GM20431 (cell line): Measurements from ENCODE around the gene PHF21A.

Experiments
- in situ Hi-C: fragments of 300-500 bp; cut with MseI, MboI; formaldehyde crosslinking; loops from one replicate; pipeline ENCODE4 v1.15.0; 2020; ENCODE audit warnings: low sequenced_read_pairs; ENCODE audit not compliant: unreplicated experiment

Gene PHF21A

GRCh38 chr11:46121301-46121723 is at the start of gene PHF21A:
Gene PHF21A (minus strand): TSS chr11:46121454. CDS start chr11:46084219, 37,235 bp downstream.
- in situ Hi-C loops: no loop called here

GRCh38 chr11:46170797-46171196 is 49.5 kb upstream of the PHF21A start:
- in situ Hi-C loops: no loop called here

- in situ Hi-C loops: no loop called here
These were observed 41.4 kb upstream of the PHF21A start for GRCh38 chr11:46162700-46163099.

- in situ Hi-C loops: no loop called here
These were observed 39.9 kb upstream of the PHF21A start for GRCh38 chr11:46161201-46161600.

- in situ Hi-C loops: no loop called here
These were observed 38.8 kb upstream of the PHF21A start for GRCh38 chr11:46160100-46160499.

GRCh38 chr11:46159680-46160079 is 38.4 kb upstream of the PHF21A start:
- in situ Hi-C loops: no loop called here

GRCh38 chr11:46149826-46150225 is 28.6 kb upstream of the PHF21A start:
- in situ Hi-C loops: no loop called here

GRCh38 chr11:46149342-46149741 is 28.1 kb upstream of the PHF21A start:
- in situ Hi-C loops: no loop called here

- in situ Hi-C loops: no loop called here
These were observed 23.5 kb upstream of the PHF21A start for GRCh38 chr11:46144741-46145140.

- in situ Hi-C loops: no loop called here
These were observed 22.0 kb upstream of the PHF21A start for GRCh38 chr11:46143049-46143806.

- in situ Hi-C loops: no loop called here
These were observed 21.3 kb upstream of the PHF21A start for GRCh38 chr11:46142561-46142960.

- in situ Hi-C loops: no loop called here
These were observed 20.3 kb upstream of the PHF21A start for GRCh38 chr11:46141597-46141996.

GRCh38 chr11:46134540-46134939 is 13.3 kb upstream of the PHF21A start:
- in situ Hi-C loops: no loop called here

- in situ Hi-C loops: no loop called here
These were observed 12.8 kb upstream of the PHF21A start for GRCh38 chr11:46134061-46134460.

- in situ Hi-C loops: no loop called here
These were observed 11.9 kb upstream of the PHF21A start for GRCh38 chr11:46133119-46133518.

- in situ Hi-C loops: no loop called here
These were observed 9.2 kb upstream of the PHF21A start for GRCh38 chr11:46130286-46130940.

- in situ Hi-C loops: no loop called here
These were observed 7.9 kb upstream of the PHF21A start for GRCh38 chr11:46129133-46129532.

- in situ Hi-C loops: no loop called here
These were observed 5.9 kb upstream of the PHF21A start for GRCh38 chr11:46127150-46127638.

GRCh38 chr11:46125284-46125683 is 4.0 kb upstream of the PHF21A start:
- in situ Hi-C loops: no loop called here

- in situ Hi-C loops: no loop called here
These were observed 1.9 kb upstream of the PHF21A start for GRCh38 chr11:46122945-46123715.
